Activated CD8-positive, alpha-beta memory T cell treated with anti-CD3 and anti-CD28 coated beads, Interleukin-2, amount 50 U/mL, for 24 hours (primary cell): ENCODE data around the gene ATP5MG.

ENCODE experiments used
- DNase-seq: peaks from one replicate; pipeline ENCODE4 v3.0.0-alpha.2; 2020; ENCODE audit errors: extremely low read depth

Gene ATP5MG

DNA sequence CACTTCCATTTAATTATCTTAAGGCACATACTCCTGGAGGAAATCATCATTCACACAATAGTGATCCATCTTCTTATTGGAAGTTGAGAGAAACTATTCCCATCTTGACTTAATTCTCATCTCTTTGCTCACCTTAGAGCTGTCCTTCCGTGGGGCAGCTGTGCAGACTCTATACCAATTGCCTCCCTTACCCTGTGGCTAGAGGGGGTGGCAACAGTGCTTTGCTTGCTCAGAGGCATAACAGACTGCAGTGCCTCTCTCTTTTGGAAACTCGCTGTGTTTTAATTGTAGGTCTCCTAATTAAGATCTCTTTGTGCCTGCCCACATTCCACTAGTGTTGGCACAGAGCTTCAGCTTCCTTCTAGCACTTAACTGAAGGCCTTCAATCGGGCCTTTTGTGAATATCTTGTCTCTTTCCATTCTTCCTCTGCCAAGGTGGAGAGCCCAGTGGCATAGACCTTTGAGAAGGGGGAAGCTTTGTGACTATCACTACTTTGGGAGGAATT lies 40.4 kb downstream of the ATP5MG start:
- no peak for DNase-seq

DNA sequence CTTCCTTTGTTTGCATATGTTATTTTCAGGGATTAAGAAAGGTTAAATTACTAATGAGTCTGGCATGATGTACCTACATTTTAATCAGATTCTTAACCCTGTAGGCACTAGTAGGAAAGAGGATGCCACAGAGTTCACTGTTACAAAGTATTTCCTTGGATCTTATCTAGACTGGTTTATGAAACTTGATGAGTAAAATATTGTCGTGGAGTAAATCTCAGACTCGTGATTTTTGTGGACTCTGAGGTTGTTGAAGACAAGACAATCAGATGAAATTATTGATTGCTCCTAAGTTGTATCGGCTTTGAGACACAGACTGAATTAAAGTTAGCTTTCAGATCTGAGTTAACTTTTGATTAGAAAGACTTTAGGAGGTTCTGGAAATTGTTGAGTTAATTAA lies 40.9 kb downstream of the ATP5MG start:
- no peak for DNase-seq

DNA sequence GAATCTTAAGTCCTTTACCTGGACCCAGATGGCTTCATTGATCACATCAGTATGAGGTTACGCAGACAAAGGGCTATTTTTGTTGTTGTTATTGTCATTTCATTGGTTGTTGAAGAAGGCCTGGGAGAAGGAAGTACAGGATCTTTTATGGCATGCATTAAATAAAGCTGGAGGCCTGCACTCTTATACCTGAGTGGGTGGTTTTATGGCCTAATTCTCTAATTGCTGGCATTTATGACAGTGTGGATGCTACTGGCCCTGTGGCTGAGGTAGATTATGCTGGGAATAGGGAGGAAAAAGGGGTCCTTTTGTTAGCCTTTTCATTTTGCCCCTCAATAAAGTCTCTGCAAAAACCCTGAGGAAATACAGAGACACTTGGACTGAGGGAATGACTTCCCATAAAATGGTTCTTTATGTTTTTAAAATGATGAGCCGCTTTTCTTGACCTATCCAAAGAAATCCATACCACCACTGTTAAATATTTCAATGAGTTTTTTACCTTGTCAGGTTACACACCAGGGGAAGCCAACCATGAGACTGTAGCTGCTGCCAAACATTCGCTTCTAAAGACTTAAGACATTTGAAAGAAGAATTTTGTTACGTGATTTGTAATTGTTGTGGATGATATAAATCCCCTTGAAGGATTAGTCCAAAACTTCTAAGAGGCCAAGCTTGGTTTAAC lies 41.6 kb downstream of the ATP5MG start:
- DNase-seq: no peak

DNA sequence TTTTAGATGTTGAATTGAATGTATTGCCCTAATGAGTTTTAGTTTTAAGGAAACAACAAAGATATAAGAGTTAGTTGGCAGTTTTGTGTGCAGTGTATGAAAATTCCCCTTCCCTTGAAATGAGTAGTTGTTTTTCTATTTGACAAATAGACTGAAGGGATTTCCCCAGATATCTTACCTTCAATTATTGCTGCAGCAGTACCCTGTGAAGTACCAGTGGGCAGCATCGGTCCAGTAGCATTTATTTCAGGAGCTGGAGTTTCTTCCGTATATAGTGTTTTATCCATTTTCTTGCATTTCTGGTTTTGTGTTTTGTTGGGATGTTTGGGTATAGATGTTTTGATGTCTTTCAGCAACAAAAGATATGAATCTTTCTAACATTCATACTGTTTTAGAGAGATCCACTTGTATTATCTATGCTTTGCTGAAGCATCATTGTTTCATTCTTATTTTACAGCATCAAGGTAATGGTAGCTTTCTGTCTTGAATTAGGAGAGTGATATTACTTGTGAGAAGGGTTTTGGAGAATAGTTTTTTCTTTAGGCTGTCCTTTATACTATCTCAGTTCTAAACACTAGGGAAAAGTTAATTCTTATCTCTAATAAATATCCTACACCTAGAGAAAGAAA lies 42.3 kb downstream of the ATP5MG start:
- no peak for DNase-seq

DNA sequence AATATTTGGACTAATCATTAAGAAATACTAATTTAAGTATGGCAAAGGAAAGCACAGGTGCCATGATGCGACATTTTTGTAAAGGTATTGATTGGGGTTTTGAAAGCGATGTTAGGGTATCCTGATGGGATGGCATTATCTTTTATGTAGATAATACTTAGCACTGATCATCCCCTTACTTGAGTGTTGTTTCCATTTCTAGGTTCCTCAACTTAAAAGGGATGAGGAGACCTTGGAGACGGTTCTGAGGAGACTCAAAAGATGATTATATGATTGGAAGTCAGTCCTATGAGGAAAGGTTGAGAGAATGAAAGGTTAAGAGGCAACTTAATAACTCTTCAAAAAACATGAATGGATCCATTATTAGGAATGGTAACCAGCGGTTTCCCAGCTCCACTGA lies 46.0 kb downstream of the ATP5MG start:
- DNase-seq: no peak

DNA sequence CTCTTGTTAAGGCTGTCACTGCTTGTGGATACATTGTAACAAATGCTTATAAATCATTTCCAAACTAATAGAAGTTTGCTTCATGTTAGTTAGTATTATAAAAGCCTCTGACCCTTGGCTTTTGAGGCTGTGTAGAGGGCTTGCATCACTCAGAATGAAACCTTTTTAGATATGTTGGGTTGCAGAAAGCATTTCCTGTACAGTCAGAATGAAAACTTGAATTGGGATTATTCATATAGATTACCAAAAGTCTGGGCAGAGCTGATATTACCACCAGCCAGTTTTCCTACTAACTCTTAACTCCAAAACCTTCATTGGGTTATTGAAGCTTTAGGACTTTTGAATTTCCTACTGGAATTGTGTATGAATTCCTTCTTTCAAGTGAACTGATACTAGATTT lies 46.9 kb downstream of the ATP5MG start:
- DNase-seq: no peak

DNA sequence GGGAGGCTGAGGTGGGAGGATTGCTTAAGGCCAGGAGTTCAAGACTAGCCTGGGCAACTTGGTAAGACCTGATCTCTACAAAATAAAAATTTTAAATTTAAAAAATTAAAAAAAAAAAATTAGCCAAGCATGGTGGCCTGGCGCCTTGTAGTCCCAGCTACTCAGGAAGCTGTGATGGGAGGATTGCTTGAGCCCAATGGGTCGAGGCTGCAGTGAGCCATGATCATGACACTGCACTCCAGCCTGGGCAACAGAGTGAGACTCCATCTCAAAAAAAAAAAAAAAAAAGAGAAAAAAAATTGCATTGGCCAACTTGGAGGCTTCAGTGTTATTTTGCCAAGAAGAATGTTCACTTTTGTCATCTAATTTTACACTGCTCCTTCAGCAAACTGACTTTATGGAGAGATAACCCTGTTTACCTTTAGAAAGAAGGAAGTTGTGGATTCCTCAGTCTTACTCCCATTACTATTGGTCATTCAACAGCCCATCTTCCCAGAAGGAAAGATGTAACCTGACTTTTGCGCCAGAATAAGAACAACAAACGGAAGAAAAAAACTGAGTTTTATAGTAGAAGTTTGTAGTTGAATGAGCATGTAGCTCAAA lies 48.0 kb downstream of the ATP5MG start:
- no peak for DNase-seq

DNA sequence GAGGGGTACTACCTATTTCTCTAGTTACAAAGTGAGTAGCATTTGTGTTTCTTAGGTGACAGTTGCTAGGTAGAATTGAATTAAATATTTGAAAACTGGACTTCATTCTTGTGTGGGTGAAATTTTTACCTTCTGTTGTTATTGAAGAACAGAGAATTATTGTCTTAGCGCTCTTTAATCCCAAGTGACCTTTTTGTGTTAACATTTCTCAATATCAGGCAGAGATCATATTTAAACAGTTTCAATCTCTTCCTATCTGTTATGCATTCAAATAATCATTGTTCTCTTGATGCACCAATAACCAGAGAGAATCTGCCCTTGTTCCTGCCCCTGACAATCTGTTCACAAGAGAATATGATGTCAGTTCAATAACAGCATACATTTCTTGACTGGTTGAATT lies 49.0 kb downstream of the ATP5MG start:
- no peak for DNase-seq
